HepG2 (cell line): ENCODE data around the gene STRN3. TPM values are rescaled to one million over a fixed set of nuclear protein-coding genes. Genes with fewer than 3 reads are reported as not detected.

Experiments used
- ATAC-seq: fragments of 200-7000 bp; cut with Tn5 transposase; 3 replicates; pipeline ENCODE4 v1.9.1; 2020; ENCODE audit warnings: mild to moderate bottlenecking, moderate library complexity
- BruUV-seq: library from RNA; stranded (reverse); fragments of 400-500 nt; replicated peaks from 2 replicates; lab custom pipeline; 2021; lab: Mats Ljungman, UMichigan
- CTCF ChIA-PET: fragments of 300-600 bp; formaldehyde crosslinking; extraction: SDS; loops from one replicate; lab custom pipeline; 2021; ENCODE audit warnings: low total read pairs, inconsistent platforms, low intra/inter-chr PET ratio; lab: Yijun Ruan, JAX
- POLR2A ChIA-PET: fragments of 350-600 bp; sonication (Branson Sonifier 250); formaldehyde crosslinking; loops from one replicate; lab custom pipeline; 2020; ENCODE audit warnings: antibody characterized with exemption, inconsistent platforms; lab: Yijun Ruan, JAX
- DNase-seq: peaks from one replicate; pipeline ENCODE4 v3.0.0-alpha.2; 2015; ENCODE audit warnings: low spot score
- FAIRE-seq: peaks from 3 replicates; lab custom pipeline; 2011; peaks lifted over from hg19 to GRCh38; lab: Jason Lieb, UNC
- H2AFZ ChIP-seq: one replicate; pipeline ENCODE4 v1.6.1; 2011; ENCODE audit warnings: low read length, inconsistent platforms
- H3K27ac ChIP-seq: fragments of 300-600 bp; 3 replicates; pipeline ENCODE4 v1.8.0; 2011; ENCODE audit warnings: mixed run types, mild to moderate bottlenecking, mixed read lengths, low read length, inconsistent platforms; ENCODE audit not compliant: insufficient read depth; ENCODE audit errors: extremely low read length
- H3K27me3 ChIP-seq, 2 experiments: fragments of 200-600 bp in 1 of 2; 2 replicates in 1 of 2; 3 replicates in 1 of 2; pipeline versions ENCODE4 v1.6.0 to v1.8.0; 2011; ENCODE audit warnings: low read length in 2 of 2, mild to moderate bottlenecking in 2 of 2, moderate library complexity in 2 of 2, inconsistent platforms in 1 of 2; ENCODE audit not compliant: insufficient read depth in 2 of 2, control insufficient read depth in 1 of 2
- H3K36me3 ChIP-seq, 2 experiments: fragments of 200-600 bp in 1 of 2; replicated peaks in 1 of 2; 2 replicates in 1 of 2; 3 replicates in 1 of 2; pipeline versions ENCODE4 v1.5.1 to v1.8.0; 2011; ENCODE audit warnings: low read length in 2 of 2, inconsistent platforms in 1 of 2; ENCODE audit not compliant: insufficient read depth in 2 of 2, control insufficient read depth in 1 of 2
- H3K4me1 ChIP-seq: 2 replicates; pipeline ENCODE4 v1.5.1; 2012; ENCODE audit warnings: low read length, inconsistent platforms; ENCODE audit not compliant: insufficient read depth
- H3K4me2 ChIP-seq: 2 replicates; pipeline ENCODE4 v1.6.0; 2011; ENCODE audit warnings: low read depth, low read length, inconsistent platforms
- H3K4me3 ChIP-seq, 3 experiments: fragments of 200-600 bp in 1 of 3; sonication (generic), shearing (Covaris generic) in 1 of 3; replicated peaks in 1 of 3; 2 replicates each; pipeline ENCODE4 v1.5.1; 2011 to 2016; ENCODE audit warnings: low read length in 3 of 3, inconsistent platforms in 2 of 3, low read depth in 2 of 3, mild to moderate bottlenecking in 2 of 3, control low read depth in 1 of 3, mixed read lengths in 1 of 3; ENCODE audit not compliant: insufficient read depth in 1 of 3
- H3K79me2 ChIP-seq: one replicate; pipeline ENCODE4 v1.6.1; 2011; ENCODE audit warnings: low read length, inconsistent platforms; ENCODE audit not compliant: insufficient read depth
- H3K9ac ChIP-seq: 2 replicates; pipeline ENCODE4 v1.6.0; 2011; ENCODE audit warnings: mild to moderate bottlenecking, low read depth, low read length, inconsistent platforms; ENCODE audit not compliant: insufficient read depth
- H3K9me3 ChIP-seq: 2 replicates; pipeline ENCODE4 v1.5.1; 2012; ENCODE audit warnings: mild to moderate bottlenecking, low read length
- H4K20me1 ChIP-seq: 2 replicates; pipeline ENCODE4 v1.6.0; 2011; ENCODE audit warnings: inconsistent platforms, mild to moderate bottlenecking, low read length, moderate library complexity; ENCODE audit not compliant: insufficient read depth
- AGO2 ChIP-seq: fragments of 200-400 bp; formaldehyde crosslinking; optimal IDR thresholded peaks from 2 replicates; pipeline ENCODE3; 2017; ENCODE audit warnings: mild to moderate bottlenecking, low read depth, low read length, moderate library complexity
- ATF1 ChIP-seq: IDR thresholded peaks from 2 replicates; pipeline ENCODE4 v1.6.1; 2016; ENCODE audit warnings: mild to moderate bottlenecking, control low read depth
- CHD2 ChIP-seq: IDR thresholded peaks from 2 replicates; pipeline ENCODE4 v1.6.1; 2011; ENCODE audit warnings: low read depth, low read length, improper control_type of control experiment
- EED ChIP-seq: sonication (generic); formaldehyde crosslinking; IDR thresholded peaks from 2 replicates; pipeline ENCODE4 v1.5.0; 2020; ENCODE audit warnings: mild to moderate bottlenecking, missing genetic modification reagents
- FOXA1 ChIP-seq, 2 experiments: fragments of 450-650 bp in 1 of 2; sonication (generic) in 1 of 2; formaldehyde crosslinking in 1 of 2; IDR thresholded peaks; 2 replicates each; pipeline versions ENCODE4 v1.4.0 to v1.6.1; 2016 to 2020; ENCODE audit warnings: missing genetic modification reagents in 1 of 2
- GATAD2A ChIP-seq: IDR thresholded peaks from 2 replicates; pipeline ENCODE4 v1.6.1; 2016
- HMG20A ChIP-seq: IDR thresholded peaks from 2 replicates; pipeline ENCODE4 v1.6.1; 2016; ENCODE audit warnings: borderline replicate concordance
- IKZF4 ChIP-seq: sonication (generic); formaldehyde crosslinking; IDR thresholded peaks from 2 replicates; pipeline ENCODE4 v1.5.1; 2020; ENCODE audit warnings: borderline replicate concordance, mild to moderate bottlenecking, low read depth, missing genetic modification reagents; ENCODE audit errors: not compliant biosample characterization
- KLF16 ChIP-seq, 2 experiments: sonication (generic) in 1 of 2; formaldehyde crosslinking in 1 of 2; IDR thresholded peaks; 2 replicates each; pipeline versions ENCODE4 v1.6.1 to v1.8.0; 2016 to 2023; ENCODE audit warnings: missing genetic modification reagents in 2 of 2, missing compliant biosample characterization in 1 of 2
- NCOA2 ChIP-seq: sonication (generic); formaldehyde crosslinking; IDR thresholded peaks from 2 replicates; pipeline ENCODE4 v1.8.0; 2022; ENCODE audit warnings: inconsistent platforms
- NR2F6 ChIP-seq, 2 experiments: IDR thresholded peaks; 2 replicates each; pipeline ENCODE4 v1.6.1; 2016; ENCODE audit warnings: antibody characterized with exemption in 1 of 2, mild to moderate bottlenecking in 1 of 2
- PBX3 ChIP-seq: sonication (generic); formaldehyde crosslinking; IDR thresholded peaks from 2 replicates; pipeline ENCODE4 v1.8.1; 2023; ENCODE audit warnings: missing genetic modification reagents, inconsistent platforms, borderline replicate concordance
- POLR2AphosphoS2 ChIP-seq: IDR thresholded peaks from 2 replicates; pipeline ENCODE4 v1.6.1; 2011; ENCODE audit warnings: low read depth, low read length, improper control_type of control experiment
- POLR2G ChIP-seq: fragments of 200-400 bp; formaldehyde crosslinking; IDR thresholded peaks from 2 replicates; pipeline ENCODE4 v1.6.1; 2018; ENCODE audit warnings: mild to moderate bottlenecking, low read depth, low read length, moderate library complexity
- RBM22 ChIP-seq: fragments of 200-400 bp; formaldehyde crosslinking; optimal IDR thresholded peaks from 2 replicates; pipeline ENCODE3; 2017; ENCODE audit warnings: mild to moderate bottlenecking, low read length, moderate library complexity
- RFXANK ChIP-seq: IDR thresholded peaks from 2 replicates; pipeline ENCODE4 v1.6.1; 2016
- STAT5B ChIP-seq: sonication (generic); formaldehyde crosslinking; IDR thresholded peaks from 2 replicates; pipeline ENCODE4 v1.4.0; 2020; ENCODE audit warnings: missing genetic modification reagents
- ZBTB20 ChIP-seq: sonication (generic); formaldehyde crosslinking; IDR thresholded peaks from 2 replicates; pipeline ENCODE4 v1.8.1; 2023; ENCODE audit warnings: missing genetic modification reagents, low read depth, mild to moderate bottlenecking, borderline replicate concordance
- ZFP37 ChIP-seq: sonication (generic); formaldehyde crosslinking; IDR thresholded peaks from 2 replicates; pipeline ENCODE4 v1.4.0; 2020; ENCODE audit warnings: missing genetic modification reagents, borderline replicate concordance
- ZNF205 ChIP-seq: IDR thresholded peaks from 2 replicates; pipeline ENCODE4 v1.6.1; 2018; ENCODE audit warnings: missing biosample characterization, missing genetic modification reagents
- ZNF337 ChIP-seq: sonication (generic); formaldehyde crosslinking; IDR thresholded peaks from 2 replicates; pipeline ENCODE4 v1.5.1; 2020; ENCODE audit warnings: missing genetic modification reagents, low read depth, mild to moderate bottlenecking, borderline replicate concordance
- ZNF543 ChIP-seq: sonication (generic); formaldehyde crosslinking; IDR thresholded peaks from 2 replicates; pipeline ENCODE4 v1.4.0; 2020; ENCODE audit warnings: mild to moderate bottlenecking, missing genetic modification reagents
- ZNF644 ChIP-seq: IDR thresholded peaks from 2 replicates; pipeline ENCODE4 v1.6.1; 2016; ENCODE audit warnings: low read depth
- WGBS: methylation state at CpG from one replicate; pipeline ENCODE4 v1.1.6; 2017; ENCODE audit warnings: low lambda C conversion rate; 5-methylcytosine and 5-hydroxymethylcytosine counted together
- in situ Hi-C: cut with HindIII; loops from 2 replicates; pipeline ENCODE4 v1.10.0; 2017; ENCODE audit warnings: low pct_unique_long_range_greater_than_20kb; ENCODE audit not compliant: extremely low pct_ligation_motif_present
- intact Hi-C: fragments of 100-400 bp; cut with micrococcal nuclease; formaldehyde crosslinking; loops from one replicate; pipeline ENCODE4 v1.10.0; 2022; ENCODE audit not compliant: unreplicated experiment
- polyA plus RNA-seq, 8 experiments: library from polyadenylated mRNA; depleted of rRNA in 3 of 8; stranded (reverse) in 7 of 8; unstranded in 1 of 8; fragments of >200 nt; fragmentation: Illumina TruSeq in 4 of 8; extraction: Trizol in 4 of 8; gene quantifications; 2 replicates each; pipeline versions ENCODE4 v1.2.1 to v1.2.3, GENCODE V29; 2011 to 2016; ENCODE audit warnings: low read depth in 4 of 8, missing spikeins in 1 of 8, mixed read lengths in 1 of 8; ENCODE audit not compliant: insufficient read depth in 1 of 8
- total RNA-seq, 5 experiments: library from RNA; depleted of rRNA; stranded (reverse); fragments of >200 nt; fragmentation: Illumina TruSeq; extraction: Trizol; gene quantifications; 2 replicates each; pipeline ENCODE4 v1.2.3, GENCODE V29; 2016; ENCODE audit warnings: low read depth in 1 of 5

Gene STRN3
- total and polyA plus RNA-seq, 2 of the 13 experiments (the other 11 are each of a cell fraction or from before 2014, with no cell fraction given), result 49.4 to 123 TPM

- 0 out of 2 replicates have a peak, but pooled peaks have one; percentile 4 for TF ChIP-seq STAT5B (CRISPR knock-in tag)
- 0 out of 2 replicates have a peak, but pooled peaks have one; percentile 55 for TF ChIP-seq ZNF337 (CRISPR knock-in tag)
- TF ChIP-seq CHD2, result no peak
These were observed 137.0 kb downstream of the STRN3 start (continued) for GRCh38 chr14:30889244-30889594.

GRCh38 chr14:30888480-30889243, 137.5 kb downstream of the STRN3 start:
- H2AFZ ChIP-seq, result no peak overlapping the region
- H3K27me3 ChIP-seq, result no peaks in the 10 kb centered on the region
- WGBS, result 88% methylated on average over 5 of the region's 5 CpGs
- H3K4me1 ChIP-seq, result peaks cover 24% of the 10 kb centered on the region
- H3K27ac ChIP-seq, result peak overlapping the region; percentile 1
- BruUV-seq, result TSS peak; percentile 12
- peaks cover 0 to 2% of the 10 kb centered on the region in 2 experiments; a peak in 1 of 5 replicates for H3K36me3 ChIP-seq
- FAIRE-seq (no peak), ATAC-seq (peak; percentile 50), DNase-seq (peak; percentile 77)
- H3K4me3 ChIP-seq, result no peak overlapping the region
- intact Hi-C loops, result loop anchor here (1.0 kb wide), 1 partner anchor 13 kb away; no protein-coding TSS in a partner anchor
- H3K4me2 ChIP-seq, result peak overlapping the region; percentile 1; the same call in 1 of the 2 replicates
- H3K79me2 ChIP-seq, result no peaks in the 10 kb centered on the region
- no peaks in the 10 kb centered on the region for H4K20me1 ChIP-seq
- in situ Hi-C loops, result no loop called here
- no peaks in the 10 kb centered on the region for H3K9me3 ChIP-seq
- ChIA-PET POLR2A (interaction anchor here (1.4 kb wide), 1 partner anchor 15 kb away, joined by 4 read pairs; no protein-coding TSS in a partner anchor), CTCF (no interaction called here)
- H3K9ac ChIP-seq, result no peak overlapping the region
- TF ChIP-seq AGO2 (peak; percentile 64), RFXANK (CRISPR knock-in tag) (peak; percentile 74; the same call in 1 of the 2 replicates), FOXA1 (IDR thresholded peaks at IDR 0.05) (no peak), FOXA1 (CRISPR knock-in tag; IDR thresholded peaks at IDR 0.05) (peak; percentile 90), HMG20A (CRISPR knock-in tag) (peak; percentile 32; the same call in 1 of the 2 replicates), GATAD2A (CRISPR knock-in tag) (peak; percentile 67), ZNF543 (CRISPR knock-in tag) (no peak), ZBTB20 (CRISPR knock-in tag) (no peak), EED (CRISPR knock-in tag) (no peak), NCOA2 (peak; percentile 2; the same call in 1 of the 2 replicates), ZNF644 (peak; percentile 91), POLR2AphosphoS2 (peak; percentile 23; the same call in 1 of the 2 replicates), KLF16 (CRISPR knock-in tag; IDR thresholded peaks at IDR 0.05) (0 out of 4 replicates have a peak, but pooled peaks of 1 of the 2 experiments have one; percentile 7), POLR2G (peak; percentile 19; the same call in 1 of the 2 replicates), RBM22 (peak; percentile 10), ZFP37 (CRISPR knock-in tag) (no peak), ZNF205 (CRISPR knock-in tag) (0 out of 2 replicates have a peak, but pooled peaks have one; percentile 16), IKZF4 (CRISPR knock-in tag) (peak; percentile 42), ATF1 (CRISPR knock-in tag) (0 out of 2 replicates have a peak, but pooled peaks have one; percentile 30), PBX3 (CRISPR knock-in tag) (peak; percentile 71; the same call in 1 of the 2 replicates), NR2F6 (IDR thresholded peaks at IDR 0.05) (no peak), NR2F6 (CRISPR knock-in tag; IDR thresholded peaks at IDR 0.05) (peak; percentile 13; the same call in 1 of the 2 replicates)
